Measurements from ENCODE around the gene C1orf21. TPM values are rescaled to one million over a fixed set of nuclear protein-coding genes. Genes with fewer than 3 reads are reported as not detected.
"Not testable (repeated sequence)": the region's sequence is repeated elsewhere in the genome, so short reads cannot be mapped to it uniquely, and the experiment has no call there.

C1orf21 gene, protein sequence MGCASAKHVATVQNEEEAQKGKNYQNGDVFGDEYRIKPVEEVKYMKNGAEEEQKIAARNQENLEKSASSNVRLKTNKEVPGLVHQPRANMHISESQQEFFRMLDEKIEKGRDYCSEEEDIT
- 45.6 TPM for total RNA-seq
- long read RNA-seq, full-length matches to known transcripts, result 62 of 70 reads
- long read RNA-seq, partial matches to known transcripts, result 4 of 70 reads
- long read RNA-seq, other reads (novel, unspliced or antisense), result 4 of 70 reads

DNA sequence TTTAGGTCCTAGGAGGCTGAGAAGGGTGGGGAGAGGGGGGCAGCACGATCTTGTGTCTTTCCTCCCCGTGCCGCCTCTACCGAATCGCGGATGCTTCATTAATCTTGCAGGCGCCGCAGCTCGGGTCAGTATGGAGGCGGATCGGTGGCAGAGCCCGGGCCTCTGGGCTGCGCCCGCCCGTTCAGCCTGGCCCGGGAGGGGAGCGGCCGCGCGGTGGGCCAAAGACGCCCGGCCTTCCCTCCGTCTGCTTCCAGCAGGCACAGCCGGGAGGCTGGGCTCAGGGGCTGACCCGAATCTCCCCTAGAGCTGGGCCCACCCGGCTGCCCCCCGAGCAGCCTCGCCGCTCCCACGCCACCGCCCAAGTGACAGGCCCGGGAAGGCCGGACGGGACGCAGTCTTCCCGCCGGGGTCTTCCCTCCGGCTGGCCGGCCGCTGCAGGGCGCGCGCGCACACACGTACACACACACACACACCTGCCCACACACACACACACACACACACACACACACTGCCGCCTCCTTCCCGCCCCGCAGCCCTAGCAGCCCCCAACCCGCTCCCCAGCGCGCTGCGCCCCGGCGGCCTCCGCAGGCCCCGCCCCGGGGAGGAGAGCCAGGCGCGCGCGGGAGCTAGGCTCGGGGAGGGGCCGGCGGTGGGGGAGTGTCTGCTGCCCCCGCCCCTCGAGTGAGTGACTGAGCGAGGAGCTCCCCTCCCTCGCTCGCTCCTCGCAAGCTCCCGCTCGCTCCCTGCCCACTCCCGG, at the start of gene C1orf21:
TSS of gene C1orf21 (plus strand) at position 718 of the 757 bp plus-strand sequence. CDS start 90,481 bp downstream, outside the sequence.
- peak; percentile 95 for DNase-seq
- peak; percentile 95 for ATAC-seq
- intact Hi-C loops (cut with micrococcal nuclease), result loop anchor here (10.0 kb wide), 1 partner anchor 178 kb away; no protein-coding TSS in a partner anchor

- DNase-seq; intact Hi-C loops (cut with micrococcal nuclease); ATAC-seq: not testable (repeated sequence)
Measured at GRCh38 chr1:184337865-184338264, 49.0 kb upstream of the C1orf21 start.

GRCh38 chr1:184340984-184341383, 45.8 kb upstream of the C1orf21 start:
- DNase-seq (no peak), ATAC-seq (no peak)
- intact Hi-C loops (cut with micrococcal nuclease), result no loop called here

DNA sequence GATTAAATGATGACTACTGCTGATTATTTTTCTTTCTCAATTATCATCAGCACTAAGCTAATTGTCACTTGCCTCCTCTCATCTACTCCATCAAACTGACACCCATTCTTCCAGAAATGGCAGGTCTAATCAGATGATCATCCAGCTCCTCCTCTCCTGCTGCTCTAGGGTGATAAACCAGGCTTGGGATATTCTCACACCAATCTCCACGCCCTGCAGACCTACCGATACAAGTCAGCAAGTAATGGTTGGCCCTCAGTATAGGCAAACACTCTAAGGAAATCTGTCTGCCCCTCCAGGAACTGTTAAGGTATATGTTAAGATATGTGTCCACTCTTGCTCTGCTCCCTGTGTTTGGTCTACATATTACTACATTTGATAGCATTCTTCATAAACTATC, 36.3 kb upstream of the C1orf21 start:
- no peak for ATAC-seq
- intact Hi-C loops (cut with micrococcal nuclease), result no loop called here
- DNase-seq, result no peak

DNA sequence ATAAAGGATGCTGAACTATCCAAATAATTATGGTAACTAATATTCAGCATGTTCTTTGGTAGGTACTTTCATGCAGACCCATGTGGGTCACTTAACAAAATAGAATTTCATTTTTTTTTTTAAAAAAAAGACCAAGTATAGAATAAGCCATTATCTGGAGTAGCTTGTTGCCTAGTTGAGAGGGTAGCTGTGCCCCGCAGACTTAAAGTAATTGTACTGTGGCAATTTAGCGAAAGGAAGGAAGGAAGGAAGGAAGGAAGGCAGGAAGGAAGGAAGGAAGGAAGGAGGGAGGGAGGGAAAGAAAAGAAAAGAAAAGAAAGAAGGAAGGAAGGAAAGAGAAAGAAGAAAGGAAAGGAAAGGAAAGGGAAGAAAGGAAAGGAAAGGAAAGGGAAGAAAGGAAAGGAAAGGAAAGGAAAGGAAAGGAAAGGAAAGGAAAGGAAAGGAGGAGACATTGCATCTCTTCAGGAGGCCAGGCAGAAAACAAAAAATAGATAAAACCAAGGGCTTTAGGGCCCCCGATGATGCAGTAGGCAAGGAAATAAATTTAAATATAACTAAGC, 35.3 kb upstream of the C1orf21 start:
- intact Hi-C loops (cut with micrococcal nuclease), result no loop called here
- no peak for DNase-seq
- ATAC-seq, result no peak

GRCh38 chr1:184352776-184353175, 34.1 kb upstream of the C1orf21 start:
- DNase-seq (no peak), ATAC-seq (no peak)
- intact Hi-C loops (cut with micrococcal nuclease), result no loop called here

DNA sequence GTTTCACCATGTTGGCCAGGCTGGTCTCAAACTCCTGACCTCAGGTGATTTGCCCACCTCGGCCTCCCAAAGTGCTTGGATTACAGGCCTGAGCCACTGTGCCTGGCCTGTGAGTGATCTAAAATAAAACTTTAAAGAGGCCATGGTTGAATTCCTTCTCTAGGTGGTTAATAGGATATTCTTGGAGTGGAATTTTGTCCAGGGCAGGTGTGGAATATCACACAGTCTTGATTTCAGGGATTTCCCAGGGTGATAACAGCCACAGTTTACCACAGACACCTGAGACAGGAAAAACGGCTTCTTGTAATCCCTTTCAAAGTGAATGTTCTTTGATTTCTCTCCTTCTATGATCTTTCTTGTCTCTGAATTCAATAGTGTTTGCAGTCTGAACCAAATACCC, 32.1 kb upstream of the C1orf21 start:
- DNase-seq (no peak), ATAC-seq (no peak)
- intact Hi-C loops (cut with micrococcal nuclease), result no loop called here

- intact Hi-C loops (cut with micrococcal nuclease), result no loop called here
- ATAC-seq (no peak), DNase-seq (no peak)
Measured at GRCh38 chr1:184356891-184357290, 29.9 kb upstream of the C1orf21 start.

DNA sequence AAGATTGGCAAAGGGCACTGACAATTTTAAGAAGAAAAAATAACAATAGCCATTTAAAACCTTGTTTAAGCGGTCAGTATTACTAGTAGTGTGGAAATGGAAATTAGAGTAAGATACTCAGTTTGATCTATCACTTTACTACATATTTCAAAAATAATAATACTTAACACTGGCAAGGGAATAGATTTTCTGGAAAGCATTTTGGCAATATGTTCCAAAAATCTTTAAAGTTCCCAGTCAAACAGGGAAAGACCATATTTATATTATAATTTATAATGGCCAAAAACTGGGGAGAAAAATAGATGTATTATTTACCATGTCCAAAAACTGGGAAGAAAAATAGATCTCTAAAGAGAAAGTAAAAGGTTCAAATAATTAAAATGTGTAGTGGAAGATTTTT, 28.6 kb upstream of the C1orf21 start:
- ATAC-seq (no peak), DNase-seq (no peak)
- intact Hi-C loops (cut with micrococcal nuclease), result no loop called here

DNA sequence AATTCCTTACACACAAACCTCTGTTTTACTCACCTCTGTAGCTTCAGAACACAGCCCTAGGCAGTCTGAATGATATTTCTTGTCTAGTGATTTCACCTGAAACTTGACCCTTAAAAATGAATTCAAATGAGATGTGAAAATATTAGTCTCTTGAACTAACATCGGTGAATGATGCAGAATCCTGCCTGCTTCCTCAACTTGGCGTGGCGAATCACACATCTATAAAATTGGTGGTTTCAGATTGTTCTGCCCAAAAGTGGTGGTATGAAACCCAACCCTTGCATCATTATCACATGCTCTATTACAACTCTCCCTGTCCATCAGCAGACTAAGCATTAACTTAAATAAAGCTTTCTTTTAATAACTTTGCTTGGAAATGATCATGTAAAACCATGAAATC, 26.9 kb upstream of the C1orf21 start:
- ATAC-seq (no peak), DNase-seq (no peak)
- intact Hi-C loops (cut with micrococcal nuclease), result no loop called here

DNA sequence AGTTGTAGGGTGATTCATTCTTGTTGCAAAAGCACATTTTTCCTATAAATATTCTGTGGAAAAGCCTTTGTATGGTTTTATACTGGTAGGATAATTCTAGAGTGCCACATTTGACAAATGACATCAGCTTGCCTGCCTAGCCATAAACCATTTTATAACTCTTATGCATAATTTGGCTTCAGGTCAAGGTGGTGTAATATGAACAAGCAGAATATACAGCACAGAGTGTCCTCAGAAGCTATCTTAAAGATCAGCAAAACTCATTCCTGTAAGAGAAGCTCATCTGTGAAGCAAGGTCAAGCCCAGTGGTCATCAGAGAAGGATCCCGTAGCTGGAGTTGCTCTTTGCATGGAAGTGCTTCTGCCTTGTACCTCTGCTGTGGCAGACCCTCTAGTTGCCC, 24.0 kb upstream of the C1orf21 start:
- DNase-seq, result no peak
- peak; percentile 32 for ATAC-seq
- intact Hi-C loops (cut with micrococcal nuclease), result no loop called here

- DNase-seq (no peak), ATAC-seq (no peak)
- intact Hi-C loops (cut with micrococcal nuclease), result no loop called here
Measured at GRCh38 chr1:184365699-184366098, 21.1 kb upstream of the C1orf21 start.

GRCh38 chr1:184366997-184367396, 19.8 kb upstream of the C1orf21 start:
- DNase-seq (no peak), ATAC-seq (no peak)
- intact Hi-C loops (cut with micrococcal nuclease), result no loop called here

- ATAC-seq (no peak), DNase-seq (no peak)
- intact Hi-C loops (cut with micrococcal nuclease), result no loop called here
Measured at GRCh38 chr1:184367427-184368038, 19.3 kb upstream of the C1orf21 start.

- intact Hi-C loops (cut with micrococcal nuclease), result no loop called here
- DNase-seq (no peak), ATAC-seq (peak; percentile 34)
Measured at GRCh38 chr1:184368354-184368753, 18.5 kb upstream of the C1orf21 start.

DNA sequence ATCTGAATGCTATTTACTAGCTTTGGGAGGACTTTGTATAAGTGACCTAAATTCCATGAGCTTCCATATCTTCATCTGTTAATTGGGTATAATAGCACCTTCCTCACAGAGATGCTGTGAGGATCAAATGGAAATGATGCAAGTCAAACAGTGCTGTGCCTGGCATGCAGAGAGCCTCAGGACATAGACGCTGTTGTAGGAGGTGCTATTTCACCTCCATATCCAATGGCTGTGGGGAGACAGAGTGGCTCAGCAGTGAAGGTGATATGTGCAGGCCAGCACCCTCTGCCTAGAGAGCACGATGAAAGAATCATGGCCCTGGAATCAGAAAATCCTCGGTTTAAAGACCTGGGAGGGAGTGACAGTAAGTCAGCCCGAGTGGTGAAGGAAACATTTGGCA, 16.0 kb upstream of the C1orf21 start:
- no peak for ATAC-seq
- no peak for DNase-seq
- intact Hi-C loops (cut with micrococcal nuclease), result no loop called here

GRCh38 chr1:184373155-184373554, 13.7 kb upstream of the C1orf21 start:
- DNase-seq (no peak), ATAC-seq (peak; percentile 77)
- intact Hi-C loops (cut with micrococcal nuclease), result no loop called here

DNA sequence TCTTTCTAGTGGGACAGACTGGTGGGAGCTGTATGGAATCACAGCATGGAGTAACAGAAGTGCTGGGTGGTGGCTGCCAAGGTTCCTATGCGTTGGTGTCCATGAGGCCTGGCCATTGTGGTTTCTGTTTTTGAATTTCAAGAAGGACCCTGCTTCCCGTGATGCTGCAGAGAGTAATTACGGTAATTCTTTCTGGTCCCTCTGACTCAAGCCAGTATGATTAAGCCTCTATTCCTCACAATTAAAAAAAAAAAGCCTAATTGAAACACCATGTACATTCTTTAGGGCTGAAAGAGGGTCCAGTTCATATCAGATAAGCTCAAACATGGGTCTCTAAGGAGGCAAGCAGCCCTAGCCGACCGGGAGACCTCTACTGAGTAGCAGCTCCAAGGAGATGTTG, 10.5 kb upstream of the C1orf21 start:
- intact Hi-C loops (cut with micrococcal nuclease), result no loop called here
- no peak for ATAC-seq
- no peak for DNase-seq

- intact Hi-C loops (cut with micrococcal nuclease), result no loop called here
- ATAC-seq (peak; percentile 76), DNase-seq (no peak)
Measured at GRCh38 chr1:184379111-184379752, 7.6 kb upstream of the C1orf21 start.

DNA sequence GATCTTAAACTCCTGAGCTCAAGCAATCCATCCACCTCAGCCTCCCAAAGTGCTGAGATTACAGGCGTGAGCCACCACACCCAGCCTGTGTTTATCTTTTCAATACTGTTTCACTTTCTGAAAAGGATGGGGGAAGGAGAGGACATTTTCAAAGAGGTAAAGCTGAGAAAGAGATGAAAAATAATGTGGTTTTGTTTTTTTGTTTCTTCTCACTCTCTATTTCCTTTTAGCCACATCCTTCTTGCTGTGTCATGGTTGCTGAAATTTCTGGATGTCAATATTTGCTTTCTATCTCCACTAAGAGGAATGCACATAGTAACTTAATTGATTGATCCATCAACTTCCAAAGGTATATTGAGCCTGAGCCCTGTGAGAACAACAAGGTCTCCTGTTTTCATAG, 6.4 kb upstream of the C1orf21 start:
- intact Hi-C loops (cut with micrococcal nuclease), result loop anchor here (10.0 kb wide), 1 partner anchor 184 kb away; no protein-coding TSS in a partner anchor
- ATAC-seq, result no peak
- DNase-seq, result no peak

Data from left ventricle myocardium superior (tissue), 1 donor.